ENCODE measurements around the gene NDST1. TPM values are rescaled to one million over a fixed set of nuclear protein-coding genes. Genes with fewer than 3 reads are reported as not detected.

Gene NDST1
- total RNA-seq, 1 experiment from 2014 or later: 65.0 TPM

GRCh38 chr5:150484964-150485692, 22.8 kb upstream of the NDST1 start:
- DNase-seq (ENCODE audit: low read depth in 1 of 2, low spot score in 2 of 2): peak in 1 of 2 experiments; percentile 55
- H3K9me3 ChIP-seq (replicated peaks): no peaks in the 10 kb centered on the region
- H3K36me3 ChIP-seq: peaks cover 23% of the 10 kb centered on the region
- H3K4me1 ChIP-seq (replicated peaks): peaks cover 55% of the 10 kb centered on the region
- no peaks in the 10 kb centered on the region for H3K27me3 ChIP-seq (replicated peaks)
- H3K4me3 ChIP-seq: peak overlapping the region; percentile 99
- peak overlapping the region; percentile 96 for H3K27ac ChIP-seq

GRCh38 chr5:150485693-150486401, 22.1 kb upstream of the NDST1 start:
- Histone ChIP-seq H3K27ac (peak overlapping the region; percentile 96), H3K4me1 (replicated peaks) (peaks cover 55% of the 10 kb centered on the region), H3K36me3 (peaks cover 29% of the 10 kb centered on the region), H3K9me3 (replicated peaks) (no peaks in the 10 kb centered on the region), H3K27me3 (replicated peaks) (no peaks in the 10 kb centered on the region), H3K4me3 (peak overlapping the region; percentile 99)
- DNase-seq (ENCODE audit: low read depth in 1 of 2, low spot score in 2 of 2): peak; percentile 43 to 80

GRCh38 chr5:150486402-150487198, 21.3 kb upstream of the NDST1 start:
- H3K4me1 ChIP-seq (replicated peaks): peaks cover 63% of the 10 kb centered on the region
- peak; percentile 79 to 85 for DNase-seq (ENCODE audit: low read depth in 1 of 2, low spot score in 2 of 2)
- peak overlapping the region; percentile 96 for H3K27ac ChIP-seq
- H3K4me3 ChIP-seq: peak overlapping the region; percentile 99
- H3K27me3 ChIP-seq (replicated peaks): no peaks in the 10 kb centered on the region
- H3K36me3 ChIP-seq: peaks cover 37% of the 10 kb centered on the region
- no peaks in the 10 kb centered on the region for H3K9me3 ChIP-seq (replicated peaks)

GRCh38 chr5:150487199-150488061, 20.5 kb upstream of the NDST1 start:
- Histone ChIP-seq H3K27me3 (replicated peaks) (no peaks in the 10 kb centered on the region), H3K36me3 (peaks cover 41% of the 10 kb centered on the region), H3K9me3 (replicated peaks) (no peaks in the 10 kb centered on the region), H3K27ac (peak overlapping the region; percentile 96), H3K4me3 (peak overlapping the region; percentile 99), H3K4me1 (replicated peaks) (peaks cover 71% of the 10 kb centered on the region)
- DNase-seq (ENCODE audit: low read depth in 1 of 2, low spot score in 2 of 2): peak in 1 of 2 experiments; percentile 65

- H3K27me3 ChIP-seq (replicated peaks): no peaks in the 10 kb centered on the region
- peak; percentile 73 for DNase-seq (ENCODE audit: low read depth in 1 of 2, low spot score in 2 of 2)
- H3K4me1 ChIP-seq (replicated peaks): peaks cover 76% of the 10 kb centered on the region
- peak overlapping the region; percentile 59 for H3K27ac ChIP-seq
- H3K4me3 ChIP-seq: no peak overlapping the region
- H3K9me3 ChIP-seq (replicated peaks): no peaks in the 10 kb centered on the region
- peaks cover 41% of the 10 kb centered on the region for H3K36me3 ChIP-seq
Measured at GRCh38 chr5:150488519-150489359, 19.2 kb upstream of the NDST1 start.

- H3K27ac ChIP-seq: peak overlapping the region; percentile 59
- H3K9me3 ChIP-seq (replicated peaks): no peaks in the 10 kb centered on the region
- DNase-seq (ENCODE audit: low read depth in 1 of 2, low spot score in 2 of 2): peak in 1 of 2 experiments; percentile 46
- H3K27me3 ChIP-seq (replicated peaks): no peaks in the 10 kb centered on the region
- H3K4me3 ChIP-seq: no peak overlapping the region
- H3K4me1 ChIP-seq (replicated peaks): peaks cover 74% of the 10 kb centered on the region
- H3K36me3 ChIP-seq: peaks cover 41% of the 10 kb centered on the region
Measured at GRCh38 chr5:150489360-150490295, 18.3 kb upstream of the NDST1 start.

GRCh38 chr5:150490296-150490669, 17.6 kb upstream of the NDST1 start:
- Histone ChIP-seq H3K4me1 (replicated peaks) (peaks cover 68% of the 10 kb centered on the region), H3K27ac (no peak overlapping the region), H3K36me3 (peaks cover 41% of the 10 kb centered on the region), H3K27me3 (replicated peaks) (no peaks in the 10 kb centered on the region), H3K4me3 (no peak overlapping the region), H3K9me3 (replicated peaks) (no peaks in the 10 kb centered on the region)
- DNase-seq (ENCODE audit: low read depth in 1 of 2, low spot score in 2 of 2): no peak

GRCh38 chr5:150490754-150491153, 17.2 kb upstream of the NDST1 start:
- Histone ChIP-seq H3K9me3 (replicated peaks) (no peaks in the 10 kb centered on the region), H3K27ac (no peak overlapping the region), H3K4me3 (no peak overlapping the region), H3K27me3 (replicated peaks) (no peaks in the 10 kb centered on the region), H3K36me3 (peaks cover 38% of the 10 kb centered on the region), H3K4me1 (replicated peaks) (peaks cover 65% of the 10 kb centered on the region)
- no peak for DNase-seq (ENCODE audit: low read depth in 1 of 2, low spot score in 2 of 2)

GRCh38 chr5:150491876-150492275, 16.1 kb upstream of the NDST1 start:
- Histone ChIP-seq H3K27me3 (replicated peaks) (no peaks in the 10 kb centered on the region), H3K4me3 (no peak overlapping the region), H3K27ac (no peak overlapping the region), H3K36me3 (peaks cover 39% of the 10 kb centered on the region), H3K4me1 (replicated peaks) (peaks cover 67% of the 10 kb centered on the region), H3K9me3 (replicated peaks) (no peaks in the 10 kb centered on the region)
- DNase-seq (ENCODE audit: low read depth in 1 of 2, low spot score in 2 of 2): no peak

GRCh38 chr5:150492621-150493020, 15.3 kb upstream of the NDST1 start:
- Histone ChIP-seq H3K36me3 (peaks cover 39% of the 10 kb centered on the region), H3K9me3 (replicated peaks) (no peaks in the 10 kb centered on the region), H3K4me3 (no peak overlapping the region), H3K4me1 (replicated peaks) (peaks cover 67% of the 10 kb centered on the region), H3K27ac (no peak overlapping the region), H3K27me3 (replicated peaks) (no peaks in the 10 kb centered on the region)
- DNase-seq (ENCODE audit: low read depth in 1 of 2, low spot score in 2 of 2): peak; percentile 47 to 71

- peaks cover 45% of the 10 kb centered on the region for H3K36me3 ChIP-seq
- no peak overlapping the region for H3K27ac ChIP-seq
Measured at GRCh38 chr5:150496098-150496497, 11.8 kb upstream of the NDST1 start.

More at GRCh38 chr5:150496098-150496497, 11.8 kb upstream of the NDST1 start:
- peaks cover 62% of the 10 kb centered on the region for H3K4me1 ChIP-seq (replicated peaks)
- no peaks in the 10 kb centered on the region for H3K27me3 ChIP-seq (replicated peaks)
- no peak for DNase-seq (ENCODE audit: low read depth in 1 of 2, low spot score in 2 of 2)
- H3K9me3 ChIP-seq (replicated peaks): no peaks in the 10 kb centered on the region
- no peak overlapping the region for H3K4me3 ChIP-seq
